ENCODE results near the gene SCAPER. TPM values are rescaled to one million over a fixed set of nuclear protein-coding genes. Genes with fewer than 3 reads are reported as not detected.

Gene SCAPER
- total RNA-seq, 4 donors from 2014 or later = 19.6 to 35.9 (median 31.8) TPM

DNA sequence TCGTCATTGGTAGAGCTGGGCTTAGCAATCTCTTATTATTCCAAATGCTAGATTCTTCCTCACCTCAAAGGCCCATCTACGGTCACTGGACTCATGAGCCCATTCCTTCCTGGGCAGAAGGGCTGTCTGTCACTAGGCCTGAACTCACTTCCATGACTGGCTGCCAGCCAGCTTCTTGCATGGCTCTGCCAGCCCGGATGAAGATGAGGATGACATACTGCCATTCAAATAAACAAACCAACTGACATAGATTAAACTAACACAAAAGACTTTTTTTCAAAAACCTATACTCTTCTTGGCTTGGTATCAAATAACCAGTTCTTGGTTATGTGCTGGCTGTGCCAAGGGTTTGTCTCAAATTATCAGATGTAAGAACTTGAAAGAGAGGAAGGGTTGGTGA lies 544.7 kb downstream of the SCAPER start:
- Histone ChIP-seq H3K27me3 (no peaks in the 10 kb centered on the region), H3K9me3 (no peaks in the 10 kb centered on the region), H3K36me3 (no peaks in the 10 kb centered on the region), H3K27ac (no peak overlapping the region), H3K4me3 (no peak overlapping the region), H3K4me1 (no peaks in the 10 kb centered on the region)
- intact Hi-C loops (cut with DNase I; ENCODE audit: low total_unique reads) (no loop called here), in situ Hi-C loops (cut with MboI; ENCODE audit: low sequenced_read_pairs in 4 of 4) (no loop called here)
- ATAC-seq (no peak), DNase-seq (no peak)
- TF ChIP-seq, protein P1, sequence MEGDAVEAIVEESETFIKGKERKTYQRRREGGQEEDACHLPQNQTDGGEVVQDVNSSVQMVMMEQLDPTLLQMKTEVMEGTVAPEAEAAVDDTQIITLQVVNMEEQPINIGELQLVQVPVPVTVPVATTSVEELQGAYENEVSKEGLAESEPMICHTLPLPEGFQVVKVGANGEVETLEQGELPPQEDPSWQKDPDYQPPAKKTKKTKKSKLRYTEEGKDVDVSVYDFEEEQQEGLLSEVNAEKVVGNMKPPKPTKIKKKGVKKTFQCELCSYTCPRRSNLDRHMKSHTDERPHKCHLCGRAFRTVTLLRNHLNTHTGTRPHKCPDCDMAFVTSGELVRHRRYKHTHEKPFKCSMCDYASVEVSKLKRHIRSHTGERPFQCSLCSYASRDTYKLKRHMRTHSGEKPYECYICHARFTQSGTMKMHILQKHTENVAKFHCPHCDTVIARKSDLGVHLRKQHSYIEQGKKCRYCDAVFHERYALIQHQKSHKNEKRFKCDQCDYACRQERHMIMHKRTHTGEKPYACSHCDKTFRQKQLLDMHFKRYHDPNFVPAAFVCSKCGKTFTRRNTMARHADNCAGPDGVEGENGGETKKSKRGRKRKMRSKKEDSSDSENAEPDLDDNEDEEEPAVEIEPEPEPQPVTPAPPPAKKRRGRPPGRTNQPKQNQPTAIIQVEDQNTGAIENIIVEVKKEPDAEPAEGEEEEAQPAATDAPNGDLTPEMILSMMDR (IDR thresholded peaks at IDR 0.05 in 4 of 5, conservative IDR thresholded peaks at IDR 0.05 in 1 of 5) = no peak
- TF ChIP-seq POLR2A (IDR thresholded peaks at IDR 0.05) = no peak

DNA sequence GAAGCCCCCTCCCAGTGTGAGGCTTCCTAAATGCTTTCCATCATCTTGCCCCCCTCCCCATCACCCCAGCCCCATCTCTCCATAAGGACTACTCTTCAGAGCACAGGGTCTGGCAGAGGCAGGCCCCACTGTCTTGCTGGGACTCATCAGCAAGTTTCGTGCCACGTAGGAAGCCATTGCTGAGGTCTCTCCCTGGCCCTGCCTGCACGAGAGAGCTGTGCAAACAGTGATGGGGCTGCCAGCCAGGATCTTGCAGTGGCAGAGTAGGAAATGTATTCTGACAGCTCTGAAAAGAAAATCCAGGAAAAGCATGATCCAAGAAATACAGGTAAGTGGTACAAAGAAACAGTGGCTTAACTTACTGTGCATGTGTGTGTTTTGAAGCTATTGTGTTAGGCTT lies 546.0 kb downstream of the SCAPER start:
- intact Hi-C loops (cut with DNase I; ENCODE audit: low total_unique reads) = no loop called here
- H3K4me1 ChIP-seq = no peaks in the 10 kb centered on the region
- peaks cover 0 to 1% of the 10 kb centered on the region in 2 donors for H3K36me3 ChIP-seq
- DNase-seq (no peak), ATAC-seq (no peak)
- in situ Hi-C loops (cut with MboI; ENCODE audit: low sequenced_read_pairs in 4 of 4) = no loop called here
- TF ChIP-seq, protein P1 (IDR thresholded peaks at IDR 0.05 in 4 of 5, conservative IDR thresholded peaks at IDR 0.05 in 1 of 5) = no peak
- TF ChIP-seq POLR2A (IDR thresholded peaks at IDR 0.05) = no peak
- no peaks in the 10 kb centered on the region for H3K9me3 ChIP-seq
- peaks cover 0 to 2% (median 0%) of the 10 kb centered on the region in 3 donors for H3K27me3 ChIP-seq
- no peak overlapping the region for H3K4me3 ChIP-seq
- H3K27ac ChIP-seq = no peak overlapping the region

DNA sequence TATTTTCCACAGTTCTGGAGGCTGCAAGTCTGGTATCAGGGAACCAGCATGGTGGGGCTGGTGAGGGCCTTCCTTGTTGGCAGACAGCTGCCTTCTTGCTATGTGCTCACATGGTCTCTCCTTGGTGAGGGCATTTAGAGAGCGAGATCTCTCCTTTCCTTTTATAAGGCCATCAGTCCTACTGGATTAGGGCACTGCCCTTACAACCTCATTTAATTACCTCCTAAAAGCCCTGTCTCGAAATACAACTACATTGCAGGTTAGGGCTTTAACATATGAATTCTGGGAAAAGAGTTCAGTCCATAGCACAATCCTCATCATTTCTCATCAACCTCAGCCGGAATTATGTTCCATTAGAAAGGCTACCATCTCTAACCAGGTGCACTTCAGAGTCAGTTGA lies 546.7 kb downstream of the SCAPER start:
- H3K4me1 ChIP-seq = no peaks in the 10 kb centered on the region
- no peaks in the 10 kb centered on the region for H3K9me3 ChIP-seq
- H3K27ac ChIP-seq = no peak overlapping the region
- peaks cover 0 to 5% of the 10 kb centered on the region in 2 donors for H3K36me3 ChIP-seq
- DNase-seq (no peak), ATAC-seq (no peak)
- intact Hi-C loops (cut with DNase I; ENCODE audit: low total_unique reads) = no loop called here
- TF ChIP-seq, protein P1 (IDR thresholded peaks at IDR 0.05 in 4 of 5, conservative IDR thresholded peaks at IDR 0.05 in 1 of 5) = no peak
- TF ChIP-seq POLR2A (IDR thresholded peaks at IDR 0.05) = no peak
- in situ Hi-C loops (cut with MboI; ENCODE audit: low sequenced_read_pairs in 4 of 4) = no loop called here
- H3K4me3 ChIP-seq = no peak overlapping the region
- peaks cover 0 to 2% (median 0%) of the 10 kb centered on the region in 3 donors for H3K27me3 ChIP-seq

DNA sequence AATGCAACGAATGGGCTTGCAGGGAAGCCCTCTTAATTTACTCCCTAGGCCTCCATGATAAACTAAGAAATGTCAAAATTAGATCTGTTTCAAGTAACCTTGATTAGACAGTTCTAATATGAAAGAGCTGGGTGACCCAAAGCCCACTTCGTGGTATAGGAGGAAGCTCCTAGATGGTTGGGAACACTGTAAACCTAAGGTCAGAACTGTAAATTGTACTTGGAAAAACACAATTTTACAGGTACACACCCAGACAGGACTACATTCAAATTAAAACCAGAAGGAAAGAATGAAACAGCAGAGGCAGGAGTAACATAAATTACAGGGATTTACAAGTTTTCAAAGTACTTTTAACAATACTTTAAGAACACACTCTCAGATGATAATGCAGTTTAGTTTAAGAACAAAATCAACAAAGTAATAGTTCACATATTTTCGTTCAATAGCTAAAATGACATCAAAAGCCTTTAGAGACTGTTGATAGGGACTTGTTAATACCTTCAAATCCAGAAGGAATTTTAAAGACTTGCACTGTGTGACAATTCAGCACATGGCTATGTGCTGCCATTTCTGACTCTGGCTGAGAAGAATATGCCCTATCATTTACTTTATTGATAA lies 550.2 kb downstream of the SCAPER start:
- no peak for TF ChIP-seq POLR2A (IDR thresholded peaks at IDR 0.05)
- TF ChIP-seq, protein P1 (IDR thresholded peaks at IDR 0.05 in 4 of 5, conservative IDR thresholded peaks at IDR 0.05 in 1 of 5) = no peak
- in situ Hi-C loops (cut with MboI; ENCODE audit: low sequenced_read_pairs in 4 of 4) (no loop called here), intact Hi-C loops (cut with DNase I; ENCODE audit: low total_unique reads) (no loop called here)
- H3K27me3 ChIP-seq = peaks cover 0 to 2% (median 0%) of the 10 kb centered on the region in 3 donors
- no peaks in the 10 kb centered on the region for H3K4me1 ChIP-seq
- no peak overlapping the region for H3K4me3 ChIP-seq
- no peak overlapping the region for H3K27ac ChIP-seq
- DNase-seq (no peak), ATAC-seq (no peak)
- no peaks in the 10 kb centered on the region for H3K9me3 ChIP-seq
- peaks cover 0 to 5% of the 10 kb centered on the region in 2 donors for H3K36me3 ChIP-seq

DNA sequence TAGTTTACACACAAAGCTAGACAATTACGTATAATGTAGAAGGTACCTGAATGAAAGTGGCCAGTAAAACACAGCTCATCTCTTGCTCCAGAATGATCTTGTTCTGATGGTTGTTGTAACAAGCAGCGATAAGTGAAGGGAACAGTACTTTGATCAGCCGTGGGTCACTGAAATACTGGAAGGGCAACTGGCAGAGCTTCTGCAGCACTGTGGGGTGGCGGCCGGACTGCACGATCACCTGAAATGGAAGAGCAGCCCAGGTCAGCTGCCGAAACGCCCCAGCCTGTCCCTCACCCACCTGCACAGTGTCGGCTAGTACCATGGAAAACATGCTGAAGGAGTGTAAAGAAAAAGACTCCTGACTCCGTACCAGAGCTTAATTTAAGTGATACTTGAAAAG lies 551.2 kb downstream of the SCAPER start:
- H3K27ac ChIP-seq = no peak overlapping the region
- no peak overlapping the region for H3K4me3 ChIP-seq
- peaks cover 0 to 8% (median 6%) of the 10 kb centered on the region in 3 donors for H3K27me3 ChIP-seq
- in situ Hi-C loops (cut with MboI; ENCODE audit: low sequenced_read_pairs in 4 of 4) = no loop called here
- no peaks in the 10 kb centered on the region for H3K9me3 ChIP-seq
- H3K36me3 ChIP-seq = peaks cover 2 to 5% of the 10 kb centered on the region in 2 donors
- intact Hi-C loops (cut with DNase I; ENCODE audit: low total_unique reads) = no loop called here
- no peak for TF ChIP-seq POLR2A (IDR thresholded peaks at IDR 0.05)
- TF ChIP-seq, protein P1 (IDR thresholded peaks at IDR 0.05 in 4 of 5, conservative IDR thresholded peaks at IDR 0.05 in 1 of 5) = no peak
- ATAC-seq (no peak), DNase-seq (no peak)
- H3K4me1 ChIP-seq = no peaks in the 10 kb centered on the region
